WERI-Rb-1 (cell line): Measurements from ENCODE around the gene LILRB5.
"Not testable (repeated sequence)": the region's sequence is repeated elsewhere in the genome, so short reads cannot be mapped to it uniquely, and the experiment has no call there.

Experiments
- DNase-seq: peaks from one replicate; pipeline ENCODE4 v3.0.0-alpha.2; 2020
- H3K27ac ChIP-seq: fragments of 250-450 bp; sonication (Bioruptor Pico); 2 replicates; pipeline ENCODE4 v1.5.1; 2020; ENCODE audit warnings: mild to moderate bottlenecking, moderate library complexity
- H3K27me3 ChIP-seq: fragments of 250-450 bp; sonication (Bioruptor Pico); 2 replicates; pipeline ENCODE4 v1.5.1; 2021; ENCODE audit warnings: mild to moderate bottlenecking, low read depth, moderate library complexity; ENCODE audit not compliant: insufficient read depth, severe bottlenecking
- H3K36me3 ChIP-seq: fragments of 250-450 bp; sonication (Bioruptor Pico); 2 replicates; pipeline ENCODE4 v1.5.1; 2020; ENCODE audit warnings: mild to moderate bottlenecking, moderate library complexity
- H3K4me3 ChIP-seq: 2 replicates; pipeline ENCODE4 v1.5.1; 2011; ENCODE audit warnings: low read depth, mild to moderate bottlenecking, control low read depth, low read length
- H3K9me3 ChIP-seq: fragments of 250-450 bp; sonication (Bioruptor Pico); 2 replicates; pipeline ENCODE4 v1.5.1; 2021; ENCODE audit warnings: mild to moderate bottlenecking, moderate library complexity; ENCODE audit not compliant: severe bottlenecking
- TF ChIP-seq, protein P1 (sequence below): IDR thresholded peaks from 2 replicates; pipeline ENCODE4 v1.5.1; 2011; ENCODE audit warnings: low read depth, mild to moderate bottlenecking, control low read depth, inconsistent platforms, low read length

Gene LILRB5

DNA sequence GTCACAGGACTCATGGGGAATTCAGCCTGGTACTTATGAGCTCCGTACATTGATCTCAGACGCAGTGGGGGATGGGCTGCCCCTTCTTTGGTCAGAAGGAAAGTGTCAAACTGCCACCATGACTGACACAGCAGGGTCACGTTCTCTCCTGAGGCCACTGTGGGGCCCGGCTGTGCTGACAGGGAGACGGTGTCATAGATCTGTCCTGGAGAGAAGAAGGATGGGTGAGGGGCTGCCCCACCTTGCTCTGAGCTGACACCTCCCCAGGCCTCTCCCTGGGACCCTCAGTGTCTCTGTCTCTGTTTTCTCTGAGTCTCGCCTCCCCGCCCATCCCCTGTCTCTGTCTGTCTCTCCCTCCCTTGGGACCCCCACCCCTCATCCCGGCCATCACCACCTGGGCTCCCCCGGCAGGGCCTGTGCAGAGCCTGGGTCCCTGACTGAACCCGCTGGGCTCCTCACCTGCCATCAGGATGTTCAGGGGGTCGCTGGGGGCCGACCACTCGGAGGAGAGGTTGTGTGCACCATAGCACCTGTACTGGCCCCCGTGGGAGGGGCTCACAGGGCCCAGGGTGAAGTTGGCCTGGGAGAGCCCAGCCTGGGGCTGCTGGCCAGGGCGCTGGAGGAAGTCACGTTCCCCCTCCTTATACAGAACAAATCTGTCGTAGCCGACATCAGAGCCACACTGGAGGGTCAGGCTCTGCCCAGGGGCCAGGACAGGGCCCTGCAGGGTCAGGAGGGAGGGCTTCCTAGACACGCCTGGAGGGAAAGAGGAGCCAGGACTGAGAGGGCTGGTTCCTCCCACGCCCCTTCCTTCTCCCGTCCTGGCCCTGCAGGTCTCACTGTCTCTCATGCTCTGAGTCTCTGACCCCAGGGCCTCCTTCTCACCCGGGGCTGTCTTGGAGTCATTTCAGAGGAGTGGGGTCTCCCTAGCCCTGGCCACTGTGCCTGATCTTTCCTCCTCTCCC, 16.4 kb downstream of the LILRB5 start:
- H3K27me3 ChIP-seq = peaks cover 42% of the 10 kb centered on the region
- not testable (repeated sequence) for H3K27ac ChIP-seq, H3K9me3 ChIP-seq, H3K36me3 ChIP-seq, DNase-seq, H3K4me3 ChIP-seq

DNA sequence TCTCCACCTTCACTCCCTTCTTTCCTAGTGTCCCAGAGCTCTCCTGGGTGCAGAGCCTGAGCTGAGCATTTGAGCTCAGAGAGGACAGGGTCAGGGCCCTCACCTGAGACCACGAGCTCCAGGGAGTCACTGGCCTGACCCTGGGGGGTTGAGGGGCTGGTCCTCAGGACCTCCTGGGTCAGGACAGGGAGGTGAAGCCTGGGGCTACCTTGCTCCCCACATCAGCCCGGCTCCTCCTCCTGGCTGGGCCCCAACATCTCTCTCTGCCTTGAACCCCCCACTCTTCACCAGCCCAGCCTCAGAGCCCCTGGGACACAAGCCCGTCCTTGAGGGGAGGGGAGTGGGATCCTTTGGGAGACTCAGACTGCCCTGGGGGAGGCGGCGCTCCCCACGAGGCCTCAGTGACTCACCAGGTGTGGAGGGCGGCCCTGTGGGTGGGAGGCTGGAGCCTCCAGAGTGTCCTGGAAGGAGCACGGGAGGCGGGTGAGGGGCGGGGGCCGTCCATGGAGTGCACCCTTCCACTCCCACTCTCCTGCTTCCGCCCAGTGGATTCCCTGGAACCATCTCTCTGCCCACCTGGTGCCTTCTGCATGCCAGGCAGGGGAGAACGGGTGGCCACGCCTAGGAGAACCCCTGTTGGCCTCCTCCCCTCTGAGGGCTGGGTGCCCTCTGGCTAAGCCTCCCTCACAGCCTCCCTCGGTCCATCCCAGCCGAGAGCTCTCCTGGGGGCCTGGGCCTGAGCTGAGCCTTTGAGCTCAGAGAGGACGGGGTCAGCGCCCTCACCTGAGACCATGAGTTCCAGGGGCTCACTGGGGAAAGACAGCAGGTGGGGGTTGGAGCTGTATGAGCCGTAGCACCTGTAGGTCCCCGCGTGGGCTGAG, 17.3 kb downstream of the LILRB5 start:
- peaks cover 37% of the 10 kb centered on the region for H3K27me3 ChIP-seq
- not testable (repeated sequence) for H3K36me3 ChIP-seq, H3K27ac ChIP-seq, H3K9me3 ChIP-seq, H3K4me3 ChIP-seq, DNase-seq

DNA sequence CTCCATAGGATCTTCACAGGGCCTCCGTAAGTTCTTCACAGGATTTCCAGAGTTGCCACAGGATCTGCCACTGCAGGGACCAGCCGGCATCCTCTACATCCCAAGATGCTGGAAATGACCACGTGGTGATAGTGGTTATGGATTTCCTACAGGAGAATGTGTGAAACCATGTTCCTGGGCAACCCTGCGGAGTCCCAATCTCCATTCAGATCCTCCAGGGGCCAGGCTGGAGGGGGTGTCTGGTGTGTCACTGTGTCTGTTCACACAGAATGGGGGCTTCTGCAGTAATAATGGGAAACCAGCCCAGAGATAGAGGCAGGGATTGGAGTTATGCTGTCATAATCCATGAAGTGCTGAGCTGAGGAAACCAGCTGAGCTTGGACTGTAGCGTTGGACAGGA, 23.1 kb downstream of the LILRB5 start:
- no peak overlapping the region for H3K4me3 ChIP-seq
- TF ChIP-seq, protein P1, sequence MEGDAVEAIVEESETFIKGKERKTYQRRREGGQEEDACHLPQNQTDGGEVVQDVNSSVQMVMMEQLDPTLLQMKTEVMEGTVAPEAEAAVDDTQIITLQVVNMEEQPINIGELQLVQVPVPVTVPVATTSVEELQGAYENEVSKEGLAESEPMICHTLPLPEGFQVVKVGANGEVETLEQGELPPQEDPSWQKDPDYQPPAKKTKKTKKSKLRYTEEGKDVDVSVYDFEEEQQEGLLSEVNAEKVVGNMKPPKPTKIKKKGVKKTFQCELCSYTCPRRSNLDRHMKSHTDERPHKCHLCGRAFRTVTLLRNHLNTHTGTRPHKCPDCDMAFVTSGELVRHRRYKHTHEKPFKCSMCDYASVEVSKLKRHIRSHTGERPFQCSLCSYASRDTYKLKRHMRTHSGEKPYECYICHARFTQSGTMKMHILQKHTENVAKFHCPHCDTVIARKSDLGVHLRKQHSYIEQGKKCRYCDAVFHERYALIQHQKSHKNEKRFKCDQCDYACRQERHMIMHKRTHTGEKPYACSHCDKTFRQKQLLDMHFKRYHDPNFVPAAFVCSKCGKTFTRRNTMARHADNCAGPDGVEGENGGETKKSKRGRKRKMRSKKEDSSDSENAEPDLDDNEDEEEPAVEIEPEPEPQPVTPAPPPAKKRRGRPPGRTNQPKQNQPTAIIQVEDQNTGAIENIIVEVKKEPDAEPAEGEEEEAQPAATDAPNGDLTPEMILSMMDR = no peak
- H3K27me3 ChIP-seq = peaks cover 42% of the 10 kb centered on the region
- no peaks in the 10 kb centered on the region for H3K36me3 ChIP-seq
- peaks cover 8% of the 10 kb centered on the region for H3K9me3 ChIP-seq
- H3K27ac ChIP-seq = no peak overlapping the region
- DNase-seq = no peak

DNA sequence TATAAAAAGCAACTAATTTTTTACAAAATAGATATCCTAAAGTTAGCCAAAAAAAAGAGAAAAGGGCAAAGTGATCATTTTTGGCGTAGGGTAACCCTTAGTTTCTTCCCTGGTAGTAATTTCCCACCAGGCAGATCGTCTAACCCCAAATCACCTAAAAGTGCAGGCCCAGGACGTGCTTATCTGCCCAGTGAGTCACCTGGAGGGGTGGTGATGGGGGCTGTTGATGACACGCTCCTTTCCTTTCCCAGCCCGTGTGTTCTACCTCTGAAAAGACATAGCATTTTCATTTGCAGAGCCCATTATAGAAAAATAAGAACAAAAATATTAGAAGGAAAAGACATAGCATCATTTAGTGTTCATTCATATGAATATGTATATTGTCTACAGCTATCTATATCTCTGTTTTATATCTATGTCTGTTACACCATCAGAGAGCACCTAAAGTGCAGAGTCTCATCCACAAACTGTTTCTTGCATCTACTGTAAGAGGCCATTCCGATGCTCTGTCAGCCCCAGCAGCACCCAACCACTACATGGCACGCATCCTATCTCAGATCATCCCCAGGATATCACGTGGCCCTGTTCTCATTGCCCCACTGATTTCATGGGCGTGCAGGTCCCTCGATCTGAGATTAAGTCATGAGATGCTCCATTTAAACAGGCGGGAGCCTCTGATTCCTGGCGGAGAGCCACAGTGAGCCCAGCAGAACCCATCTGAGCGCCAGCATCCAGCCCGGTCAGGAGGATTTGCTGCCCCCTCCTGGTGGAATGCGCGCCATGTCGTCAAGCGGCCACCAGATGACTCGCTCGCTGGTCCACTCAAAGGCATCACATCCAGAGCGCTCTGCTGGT, 25.8 kb downstream of the LILRB5 start:
- Histone ChIP-seq H3K27ac (no peak overlapping the region), H3K9me3 (peaks cover 14% of the 10 kb centered on the region), H3K36me3 (no peaks in the 10 kb centered on the region), H3K27me3 (peaks cover 15% of the 10 kb centered on the region), H3K4me3 (no peak overlapping the region)
- peak; percentile 81 for DNase-seq
- TF ChIP-seq, protein P1 = peak; percentile 88

DNA sequence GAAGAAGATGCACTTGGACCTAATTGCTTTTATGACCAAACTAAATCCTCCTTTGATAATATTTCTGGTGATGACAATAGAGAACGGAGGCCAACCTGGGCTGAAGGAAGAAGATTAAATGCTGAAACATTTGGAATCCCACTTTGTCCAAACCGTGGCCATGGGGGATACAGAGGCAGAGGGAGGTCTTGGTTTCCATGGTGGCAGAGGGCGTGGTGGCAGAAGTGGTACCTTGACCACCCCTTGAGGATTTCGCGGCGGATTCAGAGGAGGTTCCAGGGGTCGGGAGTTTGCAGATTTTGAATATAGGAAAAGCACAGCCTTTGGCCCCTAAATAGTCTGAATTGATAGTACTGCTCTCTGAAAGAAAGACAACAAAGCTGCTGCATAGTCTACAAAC, 27.0 kb downstream of the LILRB5 start:
- Histone ChIP-seq H3K27me3 (peaks cover 13% of the 10 kb centered on the region), H3K9me3 (peaks cover 13% of the 10 kb centered on the region), H3K4me3 (no peak overlapping the region), H3K36me3 (no peaks in the 10 kb centered on the region), H3K27ac (no peak overlapping the region)
- TF ChIP-seq, protein P1 = no peak
- DNase-seq = no peak

DNA sequence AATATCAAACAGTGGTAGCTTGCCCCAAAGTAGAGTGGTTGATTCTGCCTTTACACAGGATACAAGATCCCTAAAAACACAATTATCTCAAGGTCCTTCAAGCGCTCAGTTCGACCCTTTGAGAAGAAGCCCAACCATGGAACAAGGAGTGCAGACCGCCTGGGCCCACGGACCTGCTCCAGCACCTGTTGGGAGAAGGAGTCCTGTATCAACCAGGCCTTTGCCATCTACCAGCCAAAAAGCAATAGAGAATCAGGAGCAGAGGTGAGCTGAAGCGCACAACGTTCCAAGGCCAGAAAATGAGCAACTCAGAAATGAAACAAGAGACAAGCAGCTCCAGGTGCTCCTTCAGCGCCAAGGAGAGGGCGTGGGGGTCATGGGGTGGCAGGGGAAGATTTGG, 27.9 kb downstream of the LILRB5 start:
- Histone ChIP-seq H3K27ac (no peak overlapping the region), H3K9me3 (peaks cover 9% of the 10 kb centered on the region), H3K27me3 (peaks cover 12% of the 10 kb centered on the region), H3K36me3 (no peaks in the 10 kb centered on the region), H3K4me3 (no peak overlapping the region)
- no peak for DNase-seq
- TF ChIP-seq, protein P1 = no peak

DNA sequence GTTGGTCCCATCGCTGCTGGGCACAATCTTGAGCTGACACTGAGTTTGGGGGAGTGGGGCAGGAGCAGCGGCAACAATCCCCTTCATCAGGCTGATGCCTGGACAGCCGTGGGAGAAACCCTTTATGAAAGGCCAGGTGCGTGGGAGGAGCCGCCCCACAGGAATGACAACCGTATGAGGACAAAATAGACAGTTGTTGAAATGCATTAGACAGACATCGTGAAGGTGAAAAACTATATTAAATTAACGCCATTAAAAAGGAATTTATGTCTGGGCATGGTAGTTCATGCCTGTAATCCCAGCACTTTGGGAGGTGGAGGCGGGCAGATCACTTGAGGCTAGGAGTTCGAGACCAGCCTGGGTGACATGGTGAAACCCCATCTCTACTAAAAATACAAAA, 32.5 kb downstream of the LILRB5 start:
- not testable (repeated sequence) for H3K4me3 ChIP-seq, H3K9me3 ChIP-seq

DNA sequence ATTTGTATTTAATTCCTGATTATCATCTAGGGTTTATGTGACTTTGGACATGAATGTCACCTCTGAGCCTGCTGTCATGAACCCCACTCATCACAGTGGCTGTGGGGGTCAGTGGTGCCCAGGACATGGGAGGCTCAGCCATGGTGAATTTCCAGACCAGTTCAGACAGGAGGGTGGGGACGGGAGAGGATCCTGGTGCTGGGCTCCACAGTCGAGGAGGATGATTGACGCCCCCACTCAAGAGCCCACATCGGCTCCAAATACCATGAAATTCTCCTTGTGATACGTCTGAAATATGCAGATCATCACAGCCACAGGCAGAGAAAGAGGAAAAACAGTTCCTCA, 33.2 kb downstream of the LILRB5 start:
- H3K4me3 ChIP-seq, H3K36me3 ChIP-seq, H3K27me3 ChIP-seq, H3K27ac ChIP-seq, H3K9me3 ChIP-seq, DNase-seq: not testable (repeated sequence)

More for the DNA sequence above, 32.5 kb downstream of the LILRB5 start:
- H3K27ac ChIP-seq, DNase-seq, H3K36me3 ChIP-seq, H3K27me3 ChIP-seq: not testable (repeated sequence)

DNA sequence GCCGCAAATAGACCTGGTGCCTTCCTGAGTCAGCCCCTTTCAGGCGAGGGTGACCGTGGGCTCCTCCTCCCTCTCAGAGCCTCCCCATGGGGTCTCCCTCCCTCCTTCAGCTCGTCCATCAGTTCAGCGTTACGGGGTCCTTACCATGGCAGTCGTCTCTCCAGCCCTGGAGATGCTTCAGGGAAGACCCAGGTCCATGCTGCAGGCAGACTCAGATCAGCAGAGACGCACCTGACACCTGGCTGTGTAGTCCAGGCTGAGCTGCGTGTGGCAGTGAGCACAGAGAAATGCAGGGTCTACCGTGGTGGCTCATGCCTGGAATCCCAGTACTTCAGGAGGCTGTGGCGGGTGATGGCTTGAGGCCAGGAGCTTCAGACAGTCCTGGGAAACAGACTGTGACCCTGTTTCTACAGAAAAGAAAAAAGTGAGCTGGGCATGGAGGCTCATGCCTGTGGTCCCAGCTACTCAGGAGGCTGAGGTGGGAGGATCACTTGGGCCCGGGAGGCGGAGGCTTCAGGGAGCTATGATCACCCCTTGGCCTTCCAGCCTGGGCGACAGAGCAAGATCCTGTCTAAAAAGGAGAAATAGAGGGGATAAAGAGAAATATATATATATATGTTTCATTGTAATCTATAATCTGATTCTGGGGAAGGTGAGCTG, 33.7 kb downstream of the LILRB5 start:
- not testable (repeated sequence) for H3K4me3 ChIP-seq, H3K27me3 ChIP-seq, H3K36me3 ChIP-seq, DNase-seq, H3K9me3 ChIP-seq, H3K27ac ChIP-seq
